Measurements from ENCODE around the gene ABCB6.

- TF ChIP-seq CTCF (IDR thresholded peaks at IDR 0.05) = no peak
- no peak for TF ChIP-seq POLR2A (IDR thresholded peaks at IDR 0.05)
Observed at GRCh38 chr2:219168526-219168925, 50.2 kb downstream of the ABCB6 start.

Measured in vagina (tissue), 2 donors.